Activated CD4-positive, alpha-beta T cell treated with anti-CD3 and anti-CD28 coated beads, Interleukin-2, amount 50 U/mL, for 24 hours (primary cell): ENCODE measurements around the gene DNTT.

Experiments
- DNase-seq, 2 donors: peaks; one replicate each; pipeline ENCODE4 v3.0.0-alpha.2; 2020; ENCODE audit warnings: low read depth in 1 of 2, low spot score in 1 of 2

The DNTT gene

GRCh38 chr10:96276426-96276825, 27.8 kb upstream of the DNTT start:
- no peak for DNase-seq

- no peak for DNase-seq
Observed at GRCh38 chr10:96276831-96277230, 27.4 kb upstream of the DNTT start.

- no peak for DNase-seq
Observed at GRCh38 chr10:96279191-96279641, 25.0 kb upstream of the DNTT start.

- DNase-seq: no peak
Observed at GRCh38 chr10:96280859-96281258, 23.4 kb upstream of the DNTT start.

GRCh38 chr10:96281444-96282029, 22.7 kb upstream of the DNTT start:
- DNase-seq: no peak

GRCh38 chr10:96283351-96283750, 20.9 kb upstream of the DNTT start:
- no peak for DNase-seq

GRCh38 chr10:96283756-96284155, 20.5 kb upstream of the DNTT start:
- no peak for DNase-seq

GRCh38 chr10:96285331-96285752, 18.9 kb upstream of the DNTT start:
- no peak for DNase-seq

GRCh38 chr10:96287392-96288105, 16.7 kb upstream of the DNTT start:
- DNase-seq: no peak

GRCh38 chr10:96288151-96288621, 16.0 kb upstream of the DNTT start:
- DNase-seq: no peak

GRCh38 chr10:96289218-96289910, 14.9 kb upstream of the DNTT start:
- no peak for DNase-seq

- no peak for DNase-seq
Observed at GRCh38 chr10:96290368-96291133, 13.7 kb upstream of the DNTT start.

GRCh38 chr10:96292971-96293920, 11.0 kb upstream of the DNTT start:
- no peak for DNase-seq

- no peak for DNase-seq
Observed at GRCh38 chr10:96295475-96295874, 8.8 kb upstream of the DNTT start.

GRCh38 chr10:96297486-96297885, 6.7 kb upstream of the DNTT start:
- no peak for DNase-seq

- no peak for DNase-seq
Observed at GRCh38 chr10:96298362-96298761, 5.9 kb upstream of the DNTT start.

GRCh38 chr10:96299383-96299782, 4.9 kb upstream of the DNTT start:
- no peak for DNase-seq

GRCh38 chr10:96301616-96302015, 2.6 kb upstream of the DNTT start:
- DNase-seq: no peak

- DNase-seq: no peak
Observed at GRCh38 chr10:96305019-96305418, 785 bp downstream of the DNTT start.

GRCh38 chr10:96306516-96306915, 2.3 kb downstream of the DNTT start:
- no peak for DNase-seq
